GM21723 (cell line): ENCODE results near the gene ITGA6.

Source experiments
- ATAC-seq: cut with Tn5 transposase; IDR thresholded peaks from one replicate; pipeline ENCODE4 v1.9.1; 2021; ENCODE audit warnings: mild to moderate bottlenecking, moderate library complexity; ENCODE audit not compliant: unreplicated experiment

Gene ITGA6

GRCh38 chr2:172464400-172465129 is 37.2 kb downstream of the ITGA6 start:
- ATAC-seq, result no peak

GRCh38 chr2:172465417-172466334 is 38.3 kb downstream of the ITGA6 start:
- ATAC-seq, result peak; percentile 48

GRCh38 chr2:172467382-172467781 is 40.0 kb downstream of the ITGA6 start:
- ATAC-seq, result no peak

GRCh38 chr2:172470958-172471922 is 43.9 kb downstream of the ITGA6 start:
- no peak for ATAC-seq

- ATAC-seq, result no peak
Measured at GRCh38 chr2:172472446-172473033, 45.2 kb downstream of the ITGA6 start.

GRCh38 chr2:172473167-172473566 is 45.8 kb downstream of the ITGA6 start:
- no peak for ATAC-seq

- no peak for ATAC-seq
Measured at GRCh38 chr2:172478353-172478752, 51.0 kb downstream of the ITGA6 start.

- no peak for ATAC-seq
Measured at GRCh38 chr2:172480301-172481218, 53.2 kb downstream of the ITGA6 start.

GRCh38 chr2:172481507-172482262 is 54.3 kb downstream of the ITGA6 start:
- ATAC-seq, result no peak

GRCh38 chr2:172484253-172484652 is 56.9 kb downstream of the ITGA6 start:
- ATAC-seq, result no peak

GRCh38 chr2:172484706-172485105 is 57.3 kb downstream of the ITGA6 start:
- no peak for ATAC-seq

GRCh38 chr2:172488556-172488955 is 61.2 kb downstream of the ITGA6 start:
- ATAC-seq, result no peak

- no peak for ATAC-seq
Measured at GRCh38 chr2:172489681-172490080, 62.3 kb downstream of the ITGA6 start.

- no peak for ATAC-seq
Measured at GRCh38 chr2:172496160-172496608, 68.8 kb downstream of the ITGA6 start.

GRCh38 chr2:172507199-172507598 is 79.8 kb downstream of the ITGA6 start:
- ATAC-seq, result no peak

- no peak for ATAC-seq
Measured at GRCh38 chr2:172510088-172510487, 82.7 kb downstream of the ITGA6 start.

- ATAC-seq, result no peak
Measured at GRCh38 chr2:172510548-172510947, 83.2 kb downstream of the ITGA6 start.

- ATAC-seq, result no peak
Measured at GRCh38 chr2:172512810-172513523, 85.6 kb downstream of the ITGA6 start.
